NCI-H345 treated with DMSO at 0.1 percent for 48 hours (cell line): ENCODE results near the gene RUSC1.
"Not testable (repeated sequence)": the region's sequence is repeated elsewhere in the genome, so short reads cannot be mapped to it uniquely, and the experiment has no call there.

Source experiments
- DNase-seq: peaks from one replicate; lab custom pipeline; 2025; ENCODE audit not compliant: unreplicated experiment; lab: John Stamatoyannopoulos, UW

RUSC1 gene, protein sequence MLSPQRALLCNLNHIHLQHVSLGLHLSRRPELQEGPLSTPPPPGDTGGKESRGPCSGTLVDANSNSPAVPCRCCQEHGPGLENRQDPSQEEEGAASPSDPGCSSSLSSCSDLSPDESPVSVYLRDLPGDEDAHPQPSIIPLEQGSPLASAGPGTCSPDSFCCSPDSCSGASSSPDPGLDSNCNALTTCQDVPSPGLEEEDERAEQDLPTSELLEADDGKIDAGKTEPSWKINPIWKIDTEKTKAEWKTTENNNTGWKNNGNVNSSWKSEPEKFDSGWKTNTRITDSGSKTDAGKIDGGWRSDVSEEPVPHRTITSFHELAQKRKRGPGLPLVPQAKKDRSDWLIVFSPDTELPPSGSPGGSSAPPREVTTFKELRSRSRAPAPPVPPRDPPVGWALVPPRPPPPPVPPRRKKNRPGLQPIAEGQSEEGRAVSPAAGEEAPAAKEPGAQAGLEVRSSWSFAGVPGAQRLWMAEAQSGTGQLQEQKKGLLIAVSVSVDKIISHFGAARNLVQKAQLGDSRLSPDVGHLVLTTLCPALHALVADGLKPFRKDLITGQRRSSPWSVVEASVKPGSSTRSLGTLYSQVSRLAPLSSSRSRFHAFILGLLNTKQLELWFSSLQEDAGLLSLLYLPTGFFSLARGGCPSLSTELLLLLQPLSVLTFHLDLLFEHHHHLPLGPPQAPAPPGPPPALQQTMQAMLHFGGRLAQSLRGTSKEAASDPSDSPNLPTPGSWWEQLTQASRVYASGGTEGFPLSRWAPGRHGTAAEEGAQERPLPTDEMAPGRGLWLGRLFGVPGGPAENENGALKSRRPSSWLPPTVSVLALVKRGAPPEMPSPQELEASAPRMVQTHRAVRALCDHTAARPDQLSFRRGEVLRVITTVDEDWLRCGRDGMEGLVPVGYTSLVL

DNA sequence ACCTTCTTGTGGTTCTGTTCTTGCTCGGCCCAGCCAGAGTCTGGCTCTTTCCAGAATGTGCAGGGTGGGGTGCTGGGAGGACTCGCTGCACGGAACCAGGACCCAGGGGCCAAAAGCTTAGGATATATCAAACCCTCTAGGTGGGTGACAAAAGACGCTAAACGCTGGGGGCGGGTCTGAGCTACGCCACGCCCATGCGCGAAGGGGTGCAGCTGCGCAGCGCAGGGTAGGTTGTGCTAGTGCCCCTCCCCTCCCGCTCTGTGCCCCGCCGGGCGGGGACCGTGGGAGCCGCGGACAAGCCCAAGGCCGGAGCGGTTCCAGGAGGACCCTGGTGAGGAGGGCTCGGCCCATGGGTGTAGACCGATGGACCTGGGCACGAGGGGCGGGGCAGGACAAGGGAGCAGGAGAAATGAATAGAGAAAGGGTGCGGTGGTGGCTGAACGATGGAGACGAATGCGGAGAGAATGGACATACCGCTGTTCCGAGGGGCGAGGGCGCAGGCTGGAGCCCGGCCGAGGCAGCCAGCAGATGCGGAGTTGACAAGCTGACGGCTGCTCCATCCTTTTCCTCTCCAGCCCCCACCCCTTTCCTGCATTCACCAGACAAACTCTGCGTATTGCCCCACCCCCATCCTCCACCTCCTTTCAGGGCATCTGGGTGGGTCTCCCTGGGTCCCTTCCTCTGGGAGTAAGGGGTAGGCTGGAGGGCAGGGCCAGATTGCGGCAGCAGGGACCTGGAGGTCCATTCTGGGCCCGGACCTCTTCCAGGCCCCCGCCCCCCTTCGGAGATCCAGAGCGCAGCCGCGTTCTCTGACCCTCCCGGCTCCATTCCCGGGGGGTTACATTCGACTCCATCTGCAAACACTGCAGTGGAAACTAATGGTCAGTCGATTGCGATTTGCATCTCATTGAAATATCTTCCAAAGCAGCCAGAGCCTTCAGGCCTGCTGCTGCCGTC, at the start of gene RUSC1:
Gene RUSC1 (plus strand): TSS at position 234 of the 957 bp plus-strand sequence. CDS start 880 bp downstream, outside the sequence.
- peak; percentile 30 for DNase-seq

DNA sequence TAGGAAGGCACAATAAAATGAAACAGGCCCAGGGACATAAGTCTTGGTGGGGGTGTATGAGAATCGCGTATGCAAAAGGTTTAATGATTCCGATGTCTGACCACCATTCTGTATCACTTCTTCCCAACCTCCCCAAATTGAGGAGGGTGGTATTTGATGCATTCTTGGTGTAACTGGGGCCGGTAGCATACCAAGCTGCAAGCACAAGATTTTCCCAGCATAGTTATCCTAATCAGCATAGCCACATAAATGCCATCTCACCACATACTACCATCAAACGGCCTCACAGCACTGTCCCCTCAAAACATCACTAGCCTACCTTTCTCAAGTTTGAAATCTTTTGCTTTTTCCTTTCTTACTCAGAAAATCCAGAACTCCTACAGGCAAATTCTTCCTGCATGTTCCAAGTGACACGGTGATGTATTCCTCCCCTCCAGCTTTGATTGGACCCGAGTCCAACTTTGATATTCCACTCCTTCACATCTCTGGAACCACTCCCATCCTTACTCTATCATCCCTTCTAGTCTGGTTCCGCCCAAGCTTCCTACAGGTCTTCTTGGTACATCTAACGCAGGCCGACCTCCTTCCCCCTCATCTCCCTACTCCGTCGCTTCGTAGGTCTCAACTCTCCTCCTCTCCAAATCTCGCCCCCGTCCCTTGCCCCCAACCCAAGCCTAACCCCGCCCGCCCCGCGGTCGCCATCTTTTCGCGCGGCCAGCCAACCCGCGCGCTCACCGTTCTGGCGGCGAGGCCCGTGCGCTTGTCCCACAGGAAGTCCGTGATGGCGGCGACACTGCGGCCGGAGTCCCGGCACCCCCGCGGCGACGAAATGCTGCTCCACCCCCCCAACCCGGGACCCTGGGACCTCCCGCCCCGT, 48.0 kb upstream of the RUSC1 start:
- DNase-seq: peak; percentile 81

DNA sequence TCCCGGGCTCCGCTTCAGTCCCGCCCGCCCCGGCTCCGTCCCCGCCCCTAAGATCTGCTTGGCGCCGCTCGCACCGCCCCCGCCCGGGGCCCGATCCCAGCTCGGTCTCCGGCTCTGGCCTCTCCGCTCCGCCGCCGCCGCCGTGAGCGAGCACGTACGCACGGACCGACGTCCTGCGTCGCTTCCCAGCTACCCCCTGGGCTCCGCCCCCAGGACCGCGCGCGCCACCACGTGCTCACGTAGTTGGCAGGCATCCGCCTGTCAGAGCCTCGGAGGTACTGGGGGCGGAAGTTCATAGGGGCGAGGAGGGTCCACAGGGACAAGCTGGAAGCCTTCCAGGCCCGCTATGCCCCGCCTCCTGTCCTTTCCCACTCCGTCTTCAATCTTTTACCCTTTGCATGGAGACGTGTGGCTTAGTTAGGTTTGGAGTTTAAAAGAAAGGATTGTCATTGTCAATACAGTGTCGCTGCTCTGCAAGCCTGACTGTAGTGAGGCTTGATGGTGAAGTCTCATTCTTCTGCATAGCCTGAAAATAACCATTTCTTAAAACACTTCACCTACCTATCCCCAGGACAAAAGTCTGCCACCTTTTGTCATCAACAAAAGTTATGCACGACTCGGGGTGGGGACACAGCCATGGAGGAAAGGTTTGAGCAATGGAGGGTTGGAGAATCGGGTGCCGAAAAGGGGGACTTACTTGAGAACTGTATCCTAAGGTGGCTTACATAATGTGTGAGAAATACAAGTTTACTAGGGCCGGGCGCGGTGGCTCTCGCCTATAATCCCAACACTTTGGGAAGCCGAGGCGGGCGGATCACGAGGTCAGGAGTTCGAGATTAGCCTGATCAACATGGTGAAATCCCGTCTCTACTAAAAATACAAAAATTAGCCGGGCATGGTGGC, 47.1 kb upstream of the RUSC1 start, which contains the start of gene CLK2:
Gene CLK2 (minus strand): TSS at position 162 of the 903 bp plus-strand sequence. CDS start 2,527 bp downstream, outside the sequence.
- peak; percentile 99 for DNase-seq

DNA sequence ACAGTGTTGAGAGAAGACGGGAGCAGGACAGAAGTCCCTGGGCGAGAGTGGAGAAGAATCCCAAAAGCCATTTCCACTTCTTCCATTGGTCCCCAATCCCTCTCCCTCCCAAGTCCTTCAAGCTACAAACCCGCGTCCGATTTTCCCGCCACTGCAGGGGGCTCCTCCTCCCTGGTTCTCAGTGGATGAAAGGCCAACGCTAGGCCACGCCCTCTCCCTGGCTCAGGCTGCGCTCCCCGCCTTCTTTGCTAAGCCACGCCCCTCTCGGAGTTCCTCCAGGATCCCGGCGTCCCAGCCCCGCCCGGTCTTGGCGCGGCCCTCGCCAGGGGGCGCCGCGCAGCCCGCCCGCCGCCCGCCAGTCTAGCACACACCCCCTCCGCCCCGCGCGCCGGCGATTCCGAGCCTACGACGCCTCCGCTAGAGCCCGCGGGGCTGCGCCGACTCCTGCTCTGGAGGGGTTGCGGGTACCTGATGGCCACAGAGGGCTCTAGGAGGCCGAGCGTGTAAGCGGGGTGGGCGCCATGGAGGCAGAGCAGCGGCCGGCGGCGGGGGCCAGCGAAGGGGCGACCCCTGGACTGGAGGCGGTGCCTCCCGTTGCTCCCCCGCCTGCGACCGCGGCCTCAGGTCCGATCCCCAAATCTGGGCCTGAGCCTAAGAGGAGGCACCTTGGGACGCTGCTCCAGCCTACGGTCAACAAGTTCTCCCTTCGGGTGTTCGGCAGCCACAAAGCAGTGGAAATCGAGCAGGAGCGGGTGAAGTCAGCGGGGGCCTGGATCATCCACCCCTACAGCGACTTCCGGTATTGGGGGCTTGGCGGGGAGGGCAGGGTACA, 43.4 kb upstream of the RUSC1 start, which contains the start of gene HCN3:
Gene HCN3 (plus strand): TSS at position 394 of the 832 bp plus-strand sequence. CDS start 128 bp downstream, at position 522.
- DNase-seq: peak; percentile 100

DNA sequence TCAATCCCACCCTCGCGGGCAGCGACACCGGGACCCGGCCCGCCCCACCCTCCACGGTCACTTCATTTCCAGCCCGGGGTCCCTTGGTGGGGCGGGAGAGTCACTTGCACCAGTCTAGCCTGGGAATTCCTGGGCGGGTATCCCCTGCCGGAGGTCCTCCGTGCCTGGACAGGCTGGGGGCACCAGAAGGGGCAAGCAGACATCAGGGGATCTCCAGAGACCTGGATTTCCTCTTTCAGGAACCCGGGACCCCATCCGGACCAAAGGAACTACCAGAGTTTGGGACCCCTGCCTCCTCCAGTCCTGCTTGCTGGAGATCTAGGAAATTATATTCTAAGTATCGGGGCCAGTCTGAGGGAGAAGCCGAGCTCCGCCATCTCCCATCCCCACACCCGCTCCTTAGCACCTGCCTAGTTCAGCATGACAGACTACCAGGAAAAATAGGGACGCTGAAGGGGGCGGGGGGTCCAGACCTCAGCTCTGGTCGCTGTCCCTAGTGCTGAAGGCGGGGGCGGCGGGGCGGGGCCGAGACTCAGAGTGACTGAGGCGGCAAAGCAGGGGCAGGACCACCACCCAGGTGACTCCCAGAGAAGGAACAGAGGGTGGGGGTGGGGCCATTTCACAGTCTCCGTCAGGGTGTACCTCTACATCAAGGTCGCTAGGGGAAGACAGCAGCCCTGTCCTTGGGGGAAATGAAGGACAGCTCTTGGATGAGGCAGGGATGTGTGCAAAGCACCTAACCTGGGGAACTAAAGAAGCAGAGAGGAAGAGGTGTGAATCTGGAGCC, 42.6 kb upstream of the RUSC1 start:
- peak; percentile 80 for DNase-seq

DNA sequence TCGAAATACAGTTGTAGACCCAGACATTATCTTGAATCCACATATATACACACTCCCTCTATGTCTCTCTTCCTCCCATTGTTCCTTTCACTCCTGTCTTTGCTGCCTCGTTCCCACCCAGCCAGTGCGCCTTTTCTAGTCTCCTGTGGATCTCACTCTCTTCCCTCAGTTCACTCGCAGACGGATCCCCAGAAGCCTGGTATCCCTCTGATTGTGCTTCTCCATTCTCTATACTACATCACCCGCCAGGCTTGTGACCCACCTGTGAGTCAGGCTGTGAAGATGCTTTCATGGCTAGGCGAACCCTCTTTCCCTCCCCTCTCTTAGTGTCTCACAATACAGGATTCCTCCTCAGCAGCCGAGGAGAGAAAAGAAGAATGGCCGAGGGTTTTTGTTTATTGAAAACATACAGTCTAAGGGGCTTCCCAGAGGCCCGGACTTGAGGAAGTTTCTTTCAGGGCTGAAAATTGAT, 42.0 kb upstream of the RUSC1 start:
- DNase-seq: no peak

DNA sequence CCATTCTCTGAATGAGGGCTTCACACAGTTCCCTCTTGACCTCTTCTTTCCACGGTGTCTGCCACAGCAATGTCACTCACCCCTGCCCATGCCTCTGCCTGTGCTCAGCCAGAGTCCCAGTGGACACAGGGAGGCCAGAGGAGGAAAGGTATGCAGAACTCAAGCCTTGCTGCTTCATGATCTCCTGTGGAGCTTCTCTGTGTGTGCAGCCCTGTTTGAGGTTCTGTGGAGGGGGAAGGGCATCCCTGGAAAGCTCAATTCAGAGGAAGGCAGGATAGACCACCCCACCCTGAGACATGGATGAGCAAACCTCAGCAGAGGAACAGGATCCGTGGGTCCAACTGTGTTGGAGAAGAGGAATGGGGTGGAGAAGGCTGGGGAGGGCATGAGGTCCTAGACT, 41.4 kb upstream of the RUSC1 start:
- DNase-seq: no peak

DNA sequence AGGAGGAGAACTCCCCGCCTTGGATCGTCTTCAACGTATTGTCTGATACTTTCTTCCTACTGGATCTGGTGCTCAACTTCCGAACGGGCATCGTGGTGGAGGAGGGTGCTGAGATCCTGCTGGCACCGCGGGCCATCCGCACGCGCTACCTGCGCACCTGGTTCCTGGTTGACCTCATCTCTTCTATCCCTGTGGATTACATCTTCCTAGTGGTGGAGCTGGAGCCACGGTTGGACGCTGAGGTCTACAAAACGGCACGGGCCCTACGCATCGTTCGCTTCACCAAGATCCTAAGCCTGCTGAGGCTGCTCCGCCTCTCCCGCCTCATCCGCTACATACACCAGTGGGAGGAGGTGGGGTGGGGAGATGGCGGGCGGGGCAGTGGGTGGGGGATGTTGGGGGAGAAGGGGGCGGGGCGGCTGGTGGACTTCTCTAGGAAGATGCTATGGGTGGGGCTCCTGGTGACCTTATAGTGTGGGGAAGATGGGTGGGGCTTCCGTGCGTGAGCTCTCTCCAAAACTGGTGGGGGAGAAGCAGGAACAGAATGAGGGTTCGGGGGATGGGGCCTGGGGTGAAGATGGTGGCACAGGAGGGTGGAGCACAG, 38.1 kb upstream of the RUSC1 start:
- no peak for DNase-seq

DNA sequence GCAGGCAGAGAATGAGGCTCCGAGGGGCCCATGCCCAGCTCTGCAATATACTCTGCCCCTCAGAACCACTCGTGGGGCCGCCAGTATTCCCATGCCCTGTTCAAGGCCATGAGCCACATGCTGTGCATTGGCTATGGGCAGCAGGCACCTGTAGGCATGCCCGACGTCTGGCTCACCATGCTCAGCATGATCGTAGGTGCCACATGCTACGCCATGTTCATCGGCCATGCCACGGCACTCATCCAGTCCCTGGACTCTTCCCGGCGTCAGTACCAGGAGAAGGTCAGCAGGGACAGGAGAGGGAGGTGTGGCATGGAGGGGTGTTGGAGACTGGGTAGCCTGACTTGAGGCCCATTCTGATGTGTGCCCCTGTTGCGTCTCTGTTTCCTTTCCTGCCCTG, 36.2 kb upstream of the RUSC1 start:
- DNase-seq: no peak

DNA sequence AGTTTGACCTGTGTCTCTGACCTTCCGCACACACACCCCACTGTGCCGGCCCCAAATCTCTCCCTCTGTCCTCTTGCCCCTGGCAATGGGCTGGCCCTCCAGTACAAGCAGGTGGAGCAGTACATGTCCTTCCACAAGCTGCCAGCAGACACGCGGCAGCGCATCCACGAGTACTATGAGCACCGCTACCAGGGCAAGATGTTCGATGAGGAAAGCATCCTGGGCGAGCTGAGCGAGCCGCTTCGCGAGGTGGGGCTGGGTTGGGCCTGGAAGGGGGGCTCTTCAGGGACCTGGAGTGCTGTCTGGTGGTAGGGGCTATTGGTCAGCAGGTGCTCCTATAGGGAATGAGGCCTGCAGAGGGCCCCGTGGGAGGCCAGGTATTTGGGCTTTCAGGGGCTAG, 35.6 kb upstream of the RUSC1 start:
- DNase-seq: no peak

DNA sequence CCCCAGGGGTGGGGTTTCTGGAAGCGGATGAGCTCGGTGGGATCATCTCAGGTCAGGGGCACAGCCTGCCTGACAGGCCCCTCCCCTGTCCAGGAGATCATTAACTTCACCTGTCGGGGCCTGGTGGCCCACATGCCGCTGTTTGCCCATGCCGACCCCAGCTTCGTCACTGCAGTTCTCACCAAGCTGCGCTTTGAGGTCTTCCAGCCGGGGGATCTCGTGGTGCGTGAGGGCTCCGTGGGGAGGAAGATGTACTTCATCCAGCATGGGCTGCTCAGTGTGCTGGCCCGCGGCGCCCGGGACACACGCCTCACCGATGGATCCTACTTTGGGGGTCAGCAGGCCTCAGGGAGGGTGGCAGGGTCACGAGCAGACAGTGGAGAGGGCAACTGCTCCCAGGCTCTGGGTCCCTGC, 35.1 kb upstream of the RUSC1 start:
- no peak for DNase-seq

DNA sequence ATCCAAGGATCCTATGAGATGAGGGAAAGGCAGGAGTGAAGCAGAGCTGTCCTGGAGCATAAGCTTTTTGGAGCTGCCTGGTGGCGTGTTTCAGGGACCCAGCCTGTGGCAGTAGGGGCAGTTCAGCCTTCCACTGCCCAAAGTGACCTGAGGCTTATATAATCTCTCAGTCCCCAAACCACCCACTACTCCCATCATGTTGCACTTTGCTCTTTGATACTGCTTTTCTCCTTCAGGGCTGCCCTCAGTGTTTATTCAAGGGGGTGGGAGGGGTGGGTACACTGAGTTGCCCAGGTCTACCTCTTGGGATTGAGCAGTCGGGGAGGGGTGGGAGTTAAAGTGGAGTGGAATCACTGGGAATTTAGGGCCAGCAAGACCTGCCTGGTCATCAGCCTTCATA, 34.1 kb upstream of the RUSC1 start:
- DNase-seq: no peak

DNA sequence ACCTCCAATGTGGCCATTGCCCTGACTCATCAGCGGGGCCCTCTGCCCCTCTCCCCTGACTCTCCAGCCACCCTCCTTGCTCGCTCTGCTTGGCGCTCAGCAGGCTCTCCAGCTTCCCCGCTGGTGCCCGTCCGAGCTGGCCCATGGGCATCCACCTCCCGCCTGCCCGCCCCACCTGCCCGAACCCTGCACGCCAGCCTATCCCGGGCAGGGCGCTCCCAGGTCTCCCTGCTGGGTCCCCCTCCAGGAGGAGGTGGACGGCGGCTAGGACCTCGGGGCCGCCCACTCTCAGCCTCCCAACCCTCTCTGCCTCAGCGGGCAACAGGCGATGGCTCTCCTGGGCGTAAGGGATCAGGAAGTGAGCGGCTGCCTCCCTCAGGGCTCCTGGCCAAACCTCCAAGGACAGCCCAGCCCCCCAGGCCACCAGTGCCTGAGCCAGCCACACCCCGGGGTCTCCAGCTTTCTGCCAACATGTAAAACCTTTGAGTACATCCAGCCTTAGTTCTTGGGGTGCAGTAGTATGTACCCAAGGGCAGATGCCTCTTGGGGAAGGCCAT, 32.6 kb upstream of the RUSC1 start:
- DNase-seq: no peak

DNA sequence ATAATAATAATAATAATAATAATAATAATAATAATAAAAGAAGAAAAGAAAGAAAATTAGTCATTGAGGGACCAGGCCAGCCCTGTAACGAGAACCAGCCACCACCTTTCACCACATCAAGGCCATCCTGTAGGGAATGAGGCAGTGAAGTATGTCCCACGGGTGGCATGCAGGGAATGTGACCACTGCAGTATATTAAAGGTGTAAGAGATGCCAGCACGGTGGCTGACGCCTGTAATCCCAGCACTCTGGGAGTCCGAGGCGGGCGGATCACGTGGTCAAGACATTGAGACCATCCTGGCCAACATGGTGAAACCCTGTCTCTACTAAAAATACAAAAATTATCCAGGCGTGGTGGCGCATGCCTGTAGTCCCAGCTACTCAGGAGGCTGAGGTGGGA, 29.7 kb upstream of the RUSC1 start:
- DNase-seq: not testable (repeated sequence)

DNA sequence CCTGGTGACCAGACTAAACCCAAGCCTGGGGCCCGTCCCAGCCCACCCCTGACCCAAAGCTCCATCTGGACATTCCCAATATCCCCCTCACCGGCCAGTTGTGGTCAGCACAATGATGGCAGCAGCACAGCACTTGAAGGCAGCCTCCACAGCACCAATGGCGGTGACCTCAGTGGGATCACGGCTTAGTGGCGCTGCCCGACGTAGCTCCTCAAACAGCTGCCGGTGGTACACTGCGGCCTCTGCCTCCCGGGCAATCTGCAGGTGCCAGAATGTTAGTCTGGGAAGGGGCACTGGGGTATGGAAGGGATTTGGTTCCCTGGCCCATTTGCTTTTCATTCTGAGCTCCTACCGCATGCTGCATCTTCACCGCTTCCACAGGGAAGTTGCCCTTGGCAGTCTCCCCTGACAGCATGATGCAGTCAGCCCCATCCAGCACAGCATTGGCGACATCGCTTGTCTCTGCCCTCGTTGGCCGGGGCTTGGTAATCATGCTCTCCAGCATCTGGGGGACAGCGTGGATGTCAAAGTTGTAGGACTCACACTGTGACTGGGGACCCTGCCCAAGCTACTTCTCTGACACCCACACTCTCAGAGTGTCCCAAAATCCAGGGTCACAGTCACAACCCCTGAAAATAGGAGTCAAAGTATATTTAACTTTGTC, 27.5 kb upstream of the RUSC1 start:
- no peak for DNase-seq
